GM18511 (cell line): ENCODE data around the gene NHP2.
"Not testable (repeated sequence)": the region's sequence is repeated elsewhere in the genome, so short reads cannot be mapped to it uniquely, and the experiment has no call there.

Source experiments
- ATAC-seq: cut with Tn5 transposase; IDR thresholded peaks from one replicate; pipeline ENCODE4 v1.9.1; 2021; ENCODE audit warnings: mild to moderate bottlenecking, moderate library complexity; ENCODE audit not compliant: unreplicated experiment

The NHP2 gene

DNA sequence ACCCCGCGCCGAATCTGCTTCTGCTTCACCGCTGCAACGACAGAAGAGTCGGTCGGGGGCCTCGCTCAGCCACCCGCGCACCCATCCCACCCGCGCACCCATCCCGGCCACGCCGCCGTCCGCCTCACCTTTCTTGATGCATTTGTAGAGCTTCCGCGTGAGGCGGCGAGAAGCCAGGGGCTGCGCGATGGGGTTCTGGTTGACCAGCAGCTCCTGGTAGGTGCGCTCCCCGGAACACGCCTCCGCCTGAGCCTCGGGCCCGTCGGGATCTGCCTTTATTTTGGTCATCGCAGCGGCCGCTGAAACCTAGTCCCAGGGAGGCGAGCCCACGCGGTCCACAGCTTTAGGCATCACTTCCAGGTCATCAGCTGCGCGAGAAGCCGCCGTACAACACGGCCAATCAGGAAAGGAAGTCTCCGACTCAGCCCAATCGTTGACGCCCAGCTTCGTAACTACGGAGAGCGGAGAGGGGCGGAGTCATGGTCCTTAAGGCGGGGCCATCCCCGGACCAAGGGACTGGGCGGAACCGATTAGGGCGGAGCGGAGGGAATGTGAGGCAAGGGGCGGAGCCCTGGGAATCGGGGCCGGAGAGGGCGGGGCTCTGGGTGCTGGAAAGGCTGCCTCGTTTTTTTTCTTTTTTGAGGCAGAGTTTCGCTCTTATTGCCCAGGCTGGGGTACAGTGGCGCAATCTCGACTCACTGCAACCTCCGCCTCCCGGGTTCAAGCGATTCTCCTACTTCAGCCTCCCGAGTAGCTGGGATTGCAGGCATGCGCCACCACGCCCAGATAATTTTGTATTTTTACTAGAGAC is at the start of gene NHP2:
Gene NHP2, minus strand, starts transcription at position 356 of the 811 bp plus-strand sequence. Its CDS starts 68 bp downstream, at position 288.
- peak; percentile 99 for ATAC-seq

DNA sequence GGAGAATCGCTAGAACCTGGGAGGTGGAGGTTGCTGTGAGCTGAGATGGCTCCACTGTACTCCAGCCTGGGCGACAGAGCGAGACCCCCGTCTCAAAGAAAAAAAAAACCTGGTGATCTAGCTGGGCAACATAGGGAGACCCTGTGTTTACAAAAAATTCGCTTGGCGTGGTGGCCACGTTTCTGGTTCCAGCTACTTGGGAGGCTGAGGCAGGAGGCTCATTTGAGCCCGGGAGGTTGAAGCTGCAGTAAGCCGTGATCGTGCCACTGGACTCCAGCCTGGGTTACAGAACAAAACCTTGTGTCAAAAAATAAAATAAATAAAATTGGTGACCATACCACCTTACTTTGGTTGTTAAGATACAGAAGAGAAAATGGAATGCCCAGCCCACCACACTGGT is 48.9 kb upstream of the NHP2 start:
- ATAC-seq, result no peak

DNA sequence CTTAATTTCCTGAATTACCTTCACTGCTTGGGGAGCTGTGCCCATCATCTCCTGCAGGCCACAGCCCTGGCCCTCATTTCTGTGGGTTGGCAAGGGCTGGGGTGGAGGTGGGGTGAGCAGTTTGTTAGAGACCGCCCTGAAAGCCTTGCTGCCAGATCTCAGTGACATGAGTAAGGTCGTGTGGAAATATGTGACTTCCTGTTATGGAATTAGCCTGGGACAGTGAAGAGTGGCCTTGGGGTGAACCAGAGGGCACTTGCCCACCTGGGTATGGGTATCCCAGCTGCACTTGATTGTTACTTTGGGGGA is 48.2 kb upstream of the NHP2 start:
- no peak for ATAC-seq

DNA sequence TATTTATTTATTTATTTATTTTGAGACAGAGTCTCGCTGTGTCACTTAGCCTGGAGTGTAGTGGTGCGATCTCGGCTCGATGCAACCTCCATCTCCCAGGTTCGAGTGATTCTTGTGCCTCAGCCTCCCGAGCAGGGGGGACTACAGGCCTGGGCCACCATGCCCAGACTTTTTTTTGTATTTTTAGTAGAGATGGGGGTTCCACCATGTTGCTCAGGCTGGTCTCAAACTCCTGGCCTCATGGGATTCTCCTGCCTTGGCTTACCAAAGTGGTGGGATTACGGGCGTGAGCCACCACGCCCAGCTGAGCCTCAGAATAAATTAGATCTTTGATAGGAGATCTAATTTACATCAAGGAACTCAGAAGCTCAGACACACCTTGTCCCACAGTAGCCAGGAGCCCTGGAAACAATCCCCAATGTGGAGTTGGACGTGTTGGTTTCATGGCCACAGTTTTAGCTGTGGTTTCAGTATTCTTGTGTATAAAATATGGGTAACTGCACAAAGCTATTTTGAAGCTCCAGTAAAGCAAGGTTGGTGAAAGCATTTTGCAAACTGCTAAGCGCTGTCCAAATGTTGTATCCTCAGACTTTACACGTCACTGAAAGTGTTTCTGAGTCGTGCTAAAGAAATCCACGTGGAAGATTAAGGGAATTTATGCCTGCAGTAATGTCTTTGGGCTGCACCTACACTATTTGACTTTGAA is 47.7 kb upstream of the NHP2 start:
- no peak for ATAC-seq

DNA sequence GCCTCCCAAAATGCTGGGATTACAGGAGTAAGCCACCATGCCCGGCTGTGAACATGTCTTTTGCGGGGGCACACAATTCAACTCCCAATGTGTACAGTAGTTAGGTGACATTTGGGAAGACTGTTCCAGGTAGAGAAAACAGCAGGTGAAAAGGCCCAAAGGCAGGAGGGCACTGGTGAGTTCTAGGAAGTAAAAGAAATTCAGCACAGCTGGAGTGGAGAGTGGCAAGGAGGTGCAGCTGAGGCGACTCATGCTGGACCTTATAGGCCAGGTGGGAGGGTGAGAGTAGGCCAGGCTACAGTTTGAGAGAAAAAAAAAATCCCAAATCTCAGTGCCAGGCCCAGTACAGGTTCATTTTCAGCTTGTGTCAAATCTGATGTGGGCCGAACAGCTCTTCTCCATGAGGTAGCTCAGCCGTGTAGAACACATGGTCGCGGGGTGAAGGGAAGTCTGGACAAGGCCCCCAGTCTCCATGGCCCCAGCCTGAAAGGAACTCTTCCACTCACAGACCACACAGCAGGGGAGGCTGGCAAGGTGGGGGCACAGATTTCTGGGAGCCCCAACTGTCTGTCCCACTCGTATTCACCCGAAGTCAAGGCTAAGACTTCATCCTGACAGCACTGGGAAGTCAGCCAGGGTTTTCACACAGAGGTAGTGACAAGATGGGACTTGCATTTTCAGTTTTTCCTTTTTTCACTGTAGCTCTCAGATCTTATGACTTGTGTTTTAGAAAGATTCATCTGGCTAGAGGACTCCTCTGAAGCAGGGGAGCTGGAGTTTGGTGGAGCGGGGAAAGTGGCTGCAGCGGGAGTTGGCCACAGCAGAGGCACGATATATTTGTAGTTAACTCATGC is 46.1 kb upstream of the NHP2 start:
- ATAC-seq, result no peak

DNA sequence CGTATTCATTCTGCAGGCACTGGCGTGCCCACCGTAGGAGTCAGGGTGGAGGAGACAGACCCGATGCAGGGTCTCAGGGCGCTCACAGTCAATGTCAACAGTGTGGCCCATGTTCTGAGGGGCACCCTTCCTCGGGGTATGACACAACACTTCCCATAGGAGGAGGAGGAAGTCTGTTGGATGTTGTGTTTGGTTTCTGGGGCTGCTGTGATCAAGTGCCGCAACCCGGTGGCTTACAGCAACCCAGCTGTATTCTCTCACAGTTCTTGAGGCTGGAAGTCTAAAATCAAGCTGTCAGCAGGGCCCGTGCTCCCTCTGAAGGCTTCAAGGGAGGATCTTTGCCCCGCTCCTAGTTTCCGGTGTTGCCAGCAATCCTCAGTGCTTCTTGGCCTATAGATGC is 45.0 kb upstream of the NHP2 start:
- ATAC-seq, result no peak

DNA sequence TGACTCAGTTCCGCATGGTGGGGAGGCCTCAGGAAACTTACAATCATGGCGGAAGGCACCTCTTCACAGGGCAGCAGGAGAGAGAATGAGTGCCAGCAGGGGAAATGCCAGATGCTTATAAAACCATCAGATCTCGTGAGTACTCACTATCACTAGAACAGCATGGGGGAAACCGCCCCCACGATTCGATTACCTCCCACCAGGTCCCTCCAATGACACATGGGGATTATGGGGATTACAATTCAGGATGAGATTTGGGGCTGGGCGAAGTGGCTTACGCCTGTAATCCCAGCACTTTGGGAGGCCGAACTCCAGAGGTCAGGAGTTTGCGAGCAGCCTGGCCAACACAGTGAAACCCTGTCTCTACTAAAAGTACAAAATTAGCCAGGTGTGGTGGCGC is 44.5 kb upstream of the NHP2 start:
- ATAC-seq, result not testable (repeated sequence)

DNA sequence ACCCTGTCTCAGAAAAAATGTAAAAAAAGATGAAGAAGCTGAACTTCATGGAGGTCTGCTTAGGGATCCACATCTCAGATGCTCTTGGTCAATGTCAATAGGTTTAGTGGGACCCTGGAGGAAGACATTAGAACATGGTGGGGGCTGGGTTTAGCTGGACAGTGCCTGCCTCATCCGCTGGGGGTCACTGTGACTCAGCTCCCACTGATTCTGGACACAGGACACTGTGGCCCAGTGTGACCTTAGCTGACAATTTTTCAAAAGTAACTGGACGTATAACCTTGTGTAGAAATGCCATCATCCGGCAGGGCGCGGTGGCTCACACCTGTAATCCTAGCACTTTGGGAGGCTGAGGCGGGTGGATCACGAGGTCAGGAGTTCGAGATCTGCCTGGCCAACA is 43.3 kb upstream of the NHP2 start:
- ATAC-seq, result no peak

DNA sequence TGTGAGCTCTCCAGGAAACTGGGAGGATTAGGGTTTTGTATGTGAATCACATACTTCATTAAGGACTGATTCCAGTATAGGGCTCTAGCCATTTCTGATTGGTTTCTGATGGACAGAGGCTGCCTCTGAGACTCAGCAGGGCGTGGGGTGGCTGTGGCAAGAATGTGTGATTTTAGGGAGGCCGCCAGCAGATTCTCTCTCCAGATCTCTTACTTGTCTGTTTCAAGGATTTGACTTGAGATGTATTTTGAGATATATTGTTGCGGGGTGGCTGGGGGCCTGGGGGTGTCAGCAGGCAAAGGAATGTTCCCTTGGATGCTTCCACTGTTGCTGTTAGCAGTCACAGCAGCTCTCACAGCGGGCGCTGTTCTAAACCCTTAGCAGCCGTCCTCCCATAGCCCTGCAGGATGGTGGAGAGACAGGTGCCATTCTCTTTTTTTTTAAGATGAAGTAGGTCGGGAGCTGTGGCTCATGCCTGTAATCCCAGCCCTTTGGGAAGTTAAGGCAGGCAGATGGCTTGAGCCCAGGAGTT is 42.7 kb upstream of the NHP2 start:
- no peak for ATAC-seq

DNA sequence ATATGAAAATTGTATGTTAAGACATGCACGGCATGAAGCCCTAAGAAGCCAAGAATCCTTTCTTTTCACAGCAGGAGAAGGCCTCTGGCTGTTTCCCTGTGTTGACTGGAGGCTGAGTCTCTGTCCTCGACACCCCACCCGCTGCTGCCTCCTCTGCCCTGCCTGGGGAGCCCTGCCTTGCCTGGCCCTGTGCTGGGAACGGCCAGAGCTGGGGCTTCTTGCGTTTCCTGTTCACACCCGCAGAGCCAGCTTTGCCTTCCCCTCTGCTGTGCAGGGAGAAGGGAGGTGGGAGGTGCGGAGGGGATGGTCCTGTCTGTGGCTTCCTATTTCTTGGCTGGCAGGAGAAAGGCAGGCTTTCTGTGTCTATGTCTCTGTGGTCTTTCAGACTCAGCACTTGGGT is 40.3 kb upstream of the NHP2 start:
- no peak for ATAC-seq

DNA sequence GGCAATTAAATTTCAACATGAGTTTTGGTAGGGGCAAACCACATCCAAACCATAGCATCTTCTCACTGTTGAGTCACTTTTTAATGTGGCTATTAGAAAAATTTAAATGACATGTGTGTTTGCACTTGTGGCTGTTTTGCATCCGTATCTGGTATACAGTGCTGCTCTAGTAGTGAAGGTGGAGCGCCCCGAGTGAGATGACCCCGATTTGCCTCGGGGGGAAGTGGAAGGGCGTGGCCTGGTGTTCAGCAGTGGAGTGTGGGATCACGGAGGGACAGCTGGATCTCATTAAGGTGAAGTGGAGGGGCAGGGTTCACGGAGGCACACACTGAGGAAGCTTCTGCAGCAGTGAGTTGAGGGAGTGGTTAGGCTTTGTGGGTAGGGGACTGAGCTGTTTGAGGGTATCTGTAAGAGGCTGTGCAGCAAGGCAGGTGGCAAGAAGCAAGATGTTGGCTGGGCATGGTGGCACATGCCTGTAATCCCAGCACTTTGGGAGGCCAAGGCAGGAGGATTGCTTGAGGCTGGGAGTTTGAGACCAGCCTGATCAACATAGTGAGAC is 39.6 kb upstream of the NHP2 start:
- no peak for ATAC-seq

DNA sequence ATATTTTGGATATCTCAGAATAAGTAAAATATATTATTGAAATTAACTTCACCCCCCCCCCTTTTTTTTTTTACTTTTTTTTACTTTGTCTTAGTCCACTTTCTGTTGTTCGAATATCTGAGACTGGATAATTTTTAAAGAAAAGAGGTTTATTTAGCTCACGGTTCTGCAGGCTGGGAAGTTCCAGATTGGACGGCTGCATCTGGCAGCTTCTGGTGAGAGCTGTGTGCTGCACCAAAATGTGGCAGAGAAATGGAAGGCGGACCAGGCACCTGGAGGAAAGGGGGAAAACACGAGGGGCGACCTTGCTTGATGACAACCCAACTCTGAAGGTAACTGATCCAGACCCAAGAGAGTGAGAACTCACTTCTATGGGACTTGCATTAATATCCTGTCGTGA is 39.1 kb upstream of the NHP2 start:
- ATAC-seq, result no peak

DNA sequence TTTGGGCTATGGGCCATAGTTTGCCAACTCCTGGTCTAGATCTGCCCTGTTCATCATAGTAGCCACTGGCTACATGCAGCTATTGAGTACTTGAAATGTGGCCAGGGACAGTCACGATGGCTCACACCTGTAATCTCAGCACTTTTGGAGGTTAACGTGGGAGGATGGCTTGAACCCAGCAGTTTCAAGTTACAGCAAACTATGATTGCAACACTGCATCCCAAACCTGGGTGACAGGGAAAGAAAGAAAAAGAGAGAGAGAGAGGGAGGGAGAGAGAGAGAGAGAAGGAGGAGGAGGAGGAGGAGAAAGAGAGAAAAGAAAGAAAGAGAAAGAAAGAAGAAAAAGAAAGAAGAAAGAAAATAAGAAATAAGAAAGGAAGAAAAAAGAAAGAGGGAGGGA is 38.6 kb upstream of the NHP2 start:
- ATAC-seq, result no peak

DNA sequence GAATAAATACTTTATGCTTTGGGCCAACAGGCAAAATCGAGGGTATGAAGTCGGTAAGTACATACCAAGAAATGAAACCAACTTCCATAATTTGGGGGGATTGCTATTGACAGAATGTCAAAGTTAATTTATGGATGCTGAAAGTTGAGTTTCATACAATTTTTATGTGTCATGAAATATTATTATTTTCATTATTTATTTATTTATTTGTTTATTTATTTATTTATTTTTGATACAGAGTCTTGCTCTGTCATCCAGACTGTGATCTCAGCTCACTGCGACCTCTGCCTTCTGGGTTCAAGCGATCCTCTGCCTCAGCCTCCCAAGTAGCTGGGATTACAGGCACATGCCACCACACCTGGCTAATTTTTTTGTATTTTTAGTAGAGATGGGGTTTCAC is 38.0 kb upstream of the NHP2 start:
- no peak for ATAC-seq

DNA sequence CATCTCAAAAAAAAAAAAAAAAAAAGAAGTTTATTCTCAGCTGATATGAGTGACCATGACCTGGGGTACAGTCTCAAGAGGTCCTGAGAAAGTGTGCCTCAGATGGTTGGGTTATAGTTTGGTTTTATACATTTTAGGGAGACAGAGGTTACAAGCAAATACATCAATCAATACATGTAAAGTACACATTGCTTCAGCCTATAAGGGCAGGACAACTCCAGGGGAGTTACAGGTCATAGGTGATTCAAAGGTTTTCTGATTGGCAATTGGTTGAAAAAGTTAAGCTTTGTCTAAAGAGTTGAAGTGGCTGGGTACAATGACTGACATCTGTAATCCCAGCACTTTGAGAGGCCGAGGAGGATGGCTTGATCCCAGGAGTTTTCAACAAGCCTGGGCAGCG is 35.7 kb upstream of the NHP2 start:
- no peak for ATAC-seq

DNA sequence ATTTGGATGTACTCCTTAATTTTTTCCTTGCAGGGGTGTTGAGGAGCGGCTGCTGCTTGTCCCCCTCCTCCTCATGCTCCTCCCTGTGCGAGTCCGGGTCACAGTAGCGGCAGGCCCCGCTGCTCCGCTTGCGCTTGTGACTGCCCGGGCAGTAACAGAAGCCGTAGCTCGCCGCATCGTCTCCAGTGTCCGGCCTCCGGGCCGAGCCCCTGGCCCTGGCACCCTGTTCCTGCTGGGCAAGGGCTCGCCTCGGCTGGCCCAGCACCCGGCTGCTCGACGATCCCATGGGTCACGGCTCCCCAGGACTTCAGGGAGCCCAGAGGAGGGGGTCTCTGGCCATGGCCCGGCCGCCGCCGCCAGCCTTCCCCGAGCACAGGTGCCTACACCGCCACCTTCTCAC is 33.3 kb upstream of the NHP2 start, which contains the start of gene GMCL2:
Gene GMCL2, minus strand, starts transcription at position 358 of the 400 bp plus-strand sequence. Its CDS starts 72 bp downstream, at position 286.
- no peak for ATAC-seq

DNA sequence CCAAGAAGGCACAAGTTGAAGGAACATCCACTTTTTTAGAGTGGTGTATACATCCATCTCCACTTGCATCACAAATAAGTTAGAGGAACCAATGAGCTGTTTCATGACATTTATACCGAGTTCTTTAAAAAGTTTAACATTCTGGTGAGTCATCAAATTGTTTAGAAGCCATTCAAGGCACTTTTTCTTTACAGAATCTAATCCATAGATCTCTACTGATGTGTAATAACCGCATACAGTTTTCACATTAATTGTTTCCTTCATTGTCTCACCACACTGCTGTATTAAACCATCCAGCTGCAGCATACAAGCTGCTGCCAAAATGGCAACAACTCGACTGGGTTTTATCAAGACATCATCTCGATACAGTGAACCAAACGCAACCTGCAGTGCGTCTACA is 32.7 kb upstream of the NHP2 start:
- no peak for ATAC-seq

DNA sequence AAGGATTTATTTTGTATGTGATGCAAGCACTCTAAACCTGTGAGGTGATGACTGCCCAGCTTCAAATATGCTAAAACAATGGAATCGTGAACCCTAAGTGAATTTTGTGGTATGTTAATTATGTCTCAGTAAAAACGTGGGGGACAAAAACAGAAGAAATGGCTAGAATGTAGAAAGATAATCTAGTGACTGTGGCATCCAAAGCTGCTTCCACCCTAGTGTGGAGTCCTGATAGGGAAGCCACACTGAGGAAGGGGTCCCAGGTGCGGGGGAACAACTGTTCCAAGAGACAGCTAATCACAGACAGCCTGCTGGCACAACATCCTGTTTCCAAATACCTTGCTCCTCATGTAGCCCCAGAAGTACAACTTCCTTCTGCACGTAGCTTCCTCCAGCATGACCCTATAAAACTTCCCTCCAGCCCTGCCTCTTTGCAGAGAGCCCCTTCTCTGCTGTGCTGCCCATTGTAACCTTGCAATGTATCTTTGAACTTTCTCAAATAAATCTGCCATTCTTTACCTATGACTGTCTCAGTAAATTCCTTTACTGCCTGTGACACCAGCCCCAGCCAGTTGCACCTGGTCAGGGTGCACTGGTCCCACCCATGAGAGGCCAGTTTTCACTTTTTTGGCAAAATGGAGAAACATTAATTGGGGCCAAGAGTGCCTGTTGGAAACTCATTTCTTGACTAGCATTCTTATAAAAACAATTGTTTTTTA is 28.6 kb upstream of the NHP2 start:
- no peak for ATAC-seq

DNA sequence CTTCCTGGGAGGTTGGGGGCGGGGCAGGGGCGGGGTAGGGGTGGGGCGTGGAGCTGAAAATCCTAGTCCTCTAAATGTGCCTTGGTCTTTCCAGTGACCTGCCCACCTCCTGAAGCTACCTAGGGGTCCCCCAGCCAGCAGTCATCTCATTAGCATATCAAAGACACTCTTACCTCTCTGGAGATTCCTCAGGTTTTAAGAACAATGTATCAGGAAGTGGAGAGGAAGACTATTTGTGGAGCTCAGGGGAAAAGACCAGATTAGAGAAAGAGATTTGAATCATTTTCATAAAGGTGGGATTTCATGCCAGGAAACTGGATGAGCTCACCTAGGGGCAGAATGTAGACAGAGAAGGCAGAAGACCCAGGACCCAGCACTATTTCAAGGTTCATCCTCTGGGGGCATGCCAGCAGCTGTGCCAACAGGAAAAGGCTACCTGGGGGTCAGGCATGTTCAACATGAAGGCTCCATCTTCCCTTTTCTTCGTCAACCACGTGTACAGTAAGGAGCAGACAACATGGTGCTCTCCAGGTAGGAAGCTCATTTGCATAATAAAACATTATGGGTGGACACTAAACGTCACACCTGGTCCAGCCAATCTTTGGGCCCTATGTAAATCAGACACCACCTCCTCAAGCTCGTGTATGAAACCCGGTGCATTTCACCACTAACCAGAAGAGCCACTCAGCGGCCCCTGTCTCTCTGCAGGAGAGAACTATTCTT is 26.6 kb upstream of the NHP2 start:
- ATAC-seq, result no peak

DNA sequence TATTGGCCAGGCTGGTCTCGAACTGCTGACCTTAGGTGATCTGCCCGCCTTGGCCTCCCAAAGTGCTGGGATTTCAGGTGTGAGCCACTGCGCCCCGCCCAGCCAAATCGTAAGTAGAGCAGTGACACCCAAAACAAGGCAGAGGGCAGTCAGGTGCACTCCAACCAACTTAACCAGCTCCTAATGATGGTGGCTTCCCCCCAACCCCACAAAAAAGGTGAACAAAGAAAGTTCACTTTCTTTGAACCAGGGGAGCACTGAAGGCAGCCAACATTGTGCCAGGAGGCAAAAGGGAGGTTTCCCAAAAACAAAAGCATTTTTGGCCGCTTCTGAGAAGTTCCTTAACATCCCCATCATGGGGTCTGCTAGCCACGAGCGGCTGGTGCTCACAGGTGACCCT is 23.9 kb upstream of the NHP2 start:
- no peak for ATAC-seq
